ENCODE data around the gene CFAP90.

The CFAP90 gene

GRCh38 chr5:7884491-7885267 lies 33.7 kb upstream of the CFAP90 start:
- Histone ChIP-seq H3K4me3 (no peak overlapping the region), H3K27ac (no peak overlapping the region)
- TF ChIP-seq, protein P1, sequence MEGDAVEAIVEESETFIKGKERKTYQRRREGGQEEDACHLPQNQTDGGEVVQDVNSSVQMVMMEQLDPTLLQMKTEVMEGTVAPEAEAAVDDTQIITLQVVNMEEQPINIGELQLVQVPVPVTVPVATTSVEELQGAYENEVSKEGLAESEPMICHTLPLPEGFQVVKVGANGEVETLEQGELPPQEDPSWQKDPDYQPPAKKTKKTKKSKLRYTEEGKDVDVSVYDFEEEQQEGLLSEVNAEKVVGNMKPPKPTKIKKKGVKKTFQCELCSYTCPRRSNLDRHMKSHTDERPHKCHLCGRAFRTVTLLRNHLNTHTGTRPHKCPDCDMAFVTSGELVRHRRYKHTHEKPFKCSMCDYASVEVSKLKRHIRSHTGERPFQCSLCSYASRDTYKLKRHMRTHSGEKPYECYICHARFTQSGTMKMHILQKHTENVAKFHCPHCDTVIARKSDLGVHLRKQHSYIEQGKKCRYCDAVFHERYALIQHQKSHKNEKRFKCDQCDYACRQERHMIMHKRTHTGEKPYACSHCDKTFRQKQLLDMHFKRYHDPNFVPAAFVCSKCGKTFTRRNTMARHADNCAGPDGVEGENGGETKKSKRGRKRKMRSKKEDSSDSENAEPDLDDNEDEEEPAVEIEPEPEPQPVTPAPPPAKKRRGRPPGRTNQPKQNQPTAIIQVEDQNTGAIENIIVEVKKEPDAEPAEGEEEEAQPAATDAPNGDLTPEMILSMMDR (IDR thresholded peaks at IDR 0.05), result no peak
- DNase-seq (ENCODE audit: low spot score), result no peak

GRCh38 chr5:7882926-7883325 lies 32.0 kb upstream of the CFAP90 start:
- H3K4me3 ChIP-seq, result no peak overlapping the region
- no peak for DNase-seq (ENCODE audit: low spot score)
- no peak overlapping the region for H3K27ac ChIP-seq
- TF ChIP-seq, protein P1 (IDR thresholded peaks at IDR 0.05), result no peak

- no peak overlapping the region for H3K4me3 ChIP-seq
- DNase-seq (ENCODE audit: low spot score), result no peak
- TF ChIP-seq, protein P1 (IDR thresholded peaks at IDR 0.05), result no peak
- H3K27ac ChIP-seq, result no peak overlapping the region
Measured at GRCh38 chr5:7881816-7882215, 30.9 kb upstream of the CFAP90 start.

- no peak overlapping the region for H3K4me3 ChIP-seq
- no peak overlapping the region for H3K27ac ChIP-seq
- DNase-seq (ENCODE audit: low spot score), result no peak
- TF ChIP-seq, protein P1 (IDR thresholded peaks at IDR 0.05), result no peak
Measured at GRCh38 chr5:7881091-7881490, 30.2 kb upstream of the CFAP90 start.

DNA sequence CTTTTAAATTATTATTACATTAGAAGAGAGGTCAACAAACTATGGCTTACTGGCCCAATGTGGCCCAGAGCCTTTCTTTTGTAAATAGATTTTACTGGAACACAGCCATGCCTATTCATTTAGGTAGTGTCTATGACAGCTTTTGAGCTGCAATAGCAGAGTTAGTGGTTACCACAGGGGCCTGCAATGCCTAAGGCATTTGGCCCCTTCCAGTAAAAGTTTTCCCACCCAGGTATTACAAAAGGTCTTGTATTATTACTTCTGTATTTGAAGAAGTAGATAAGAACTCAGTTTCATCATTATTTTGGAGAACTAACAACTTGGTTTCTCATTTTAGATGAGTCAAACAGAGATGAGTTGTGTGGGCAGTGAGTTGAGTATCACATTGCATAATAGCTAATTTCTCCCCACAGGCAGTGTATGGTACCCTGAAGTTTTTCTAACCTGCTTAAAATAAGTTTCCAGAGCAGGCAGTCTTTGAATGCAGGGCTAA lies 27.5 kb upstream of the CFAP90 start:
- TF ChIP-seq, protein P1 (IDR thresholded peaks at IDR 0.05), result no peak
- Histone ChIP-seq H3K27ac (no peak overlapping the region), H3K4me3 (no peak overlapping the region)
- DNase-seq (ENCODE audit: low spot score), result no peak

DNA sequence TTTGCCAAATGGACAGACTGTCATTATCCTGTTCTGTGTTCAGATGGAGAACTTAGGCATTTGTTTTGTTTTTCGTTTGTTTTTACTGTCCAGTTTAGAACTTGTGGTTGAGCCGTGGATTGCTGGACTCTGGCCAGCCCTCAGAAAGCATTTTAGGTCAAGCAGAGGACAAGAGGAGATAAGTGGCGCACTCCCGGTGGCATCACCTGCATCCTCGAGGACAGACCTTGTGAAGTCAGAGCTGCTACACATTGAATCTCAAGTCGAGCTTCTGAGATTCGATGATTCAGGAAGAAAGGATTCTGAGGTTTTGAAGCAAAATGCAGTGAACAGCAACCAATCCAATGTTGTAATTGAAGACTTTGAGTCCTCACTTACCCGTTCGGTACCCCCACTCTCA lies 26.9 kb upstream of the CFAP90 start:
- no peak overlapping the region for H3K4me3 ChIP-seq
- no peak overlapping the region for H3K27ac ChIP-seq
- TF ChIP-seq, protein P1 (IDR thresholded peaks at IDR 0.05), result no peak
- DNase-seq (ENCODE audit: low spot score), result no peak

GRCh38 chr5:7876867-7877266 lies 25.9 kb upstream of the CFAP90 start:
- TF ChIP-seq, protein P1 (IDR thresholded peaks at IDR 0.05), result no peak
- no peak overlapping the region for H3K27ac ChIP-seq
- DNase-seq (ENCODE audit: low spot score), result no peak
- no peak overlapping the region for H3K4me3 ChIP-seq

Measured in coronary artery (tissue), 2 donors.